HG03135 (cell line): ENCODE results near the gene RASGRF2.
"Not testable (repeated sequence)": the region's sequence is repeated elsewhere in the genome, so short reads cannot be mapped to it uniquely, and the experiment has no call there.

ENCODE experiments used
- ATAC-seq: cut with Tn5 transposase; IDR thresholded peaks from one replicate; pipeline ENCODE4 v1.9.1; 2021; ENCODE audit warnings: mild to moderate bottlenecking, moderate library complexity; ENCODE audit not compliant: unreplicated experiment

Gene RASGRF2

DNA sequence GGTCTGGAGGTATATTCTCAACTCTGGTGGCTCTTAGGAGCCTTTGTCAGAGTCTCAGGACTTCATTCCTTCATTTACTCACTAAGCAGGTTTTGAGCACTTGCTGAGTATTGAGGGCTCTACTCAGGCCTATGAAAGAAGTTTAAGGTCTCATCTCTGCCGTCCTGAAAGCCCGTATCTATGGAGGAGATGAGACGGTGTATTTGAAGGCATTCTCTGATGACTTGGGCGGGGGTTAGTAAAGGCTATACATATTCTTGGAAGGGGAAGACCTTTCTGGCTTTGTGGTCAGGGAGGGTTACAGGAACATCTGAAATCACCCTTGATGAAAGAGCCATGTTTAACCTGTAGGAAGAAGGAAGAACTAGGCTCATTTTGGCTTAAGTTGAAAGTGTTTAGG, 21.9 kb downstream of the RASGRF2 start:
- ATAC-seq = no peak

DNA sequence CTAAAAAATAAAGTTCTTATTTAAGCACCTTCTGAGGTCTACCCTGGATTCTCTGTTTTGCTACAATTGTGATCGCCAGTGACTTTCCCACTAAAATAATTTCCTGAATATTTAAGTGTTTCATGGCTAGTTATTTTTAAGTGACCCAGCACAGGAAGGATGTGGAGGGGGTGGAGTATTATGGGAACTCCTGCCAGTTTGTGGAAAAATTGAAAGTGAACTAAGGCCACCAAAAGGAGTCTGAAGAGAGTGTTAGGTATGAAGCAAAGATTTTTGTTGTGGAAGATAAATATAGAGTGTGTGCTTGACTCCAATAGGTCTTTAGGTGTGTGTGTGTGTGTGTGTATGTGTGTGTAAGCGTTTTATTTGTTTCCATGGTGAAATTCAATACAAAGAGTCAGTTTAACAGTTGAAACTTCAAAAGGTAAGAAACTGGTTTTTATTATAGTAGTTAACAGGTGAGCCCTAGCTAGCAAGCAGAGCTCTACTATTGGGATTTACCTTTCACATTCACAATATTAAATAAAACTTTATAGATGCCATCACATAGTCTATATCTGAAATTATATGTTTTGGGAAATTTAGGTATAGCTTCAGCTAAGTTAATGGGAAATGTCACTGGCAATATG, 25.6 kb downstream of the RASGRF2 start:
- ATAC-seq = no peak

DNA sequence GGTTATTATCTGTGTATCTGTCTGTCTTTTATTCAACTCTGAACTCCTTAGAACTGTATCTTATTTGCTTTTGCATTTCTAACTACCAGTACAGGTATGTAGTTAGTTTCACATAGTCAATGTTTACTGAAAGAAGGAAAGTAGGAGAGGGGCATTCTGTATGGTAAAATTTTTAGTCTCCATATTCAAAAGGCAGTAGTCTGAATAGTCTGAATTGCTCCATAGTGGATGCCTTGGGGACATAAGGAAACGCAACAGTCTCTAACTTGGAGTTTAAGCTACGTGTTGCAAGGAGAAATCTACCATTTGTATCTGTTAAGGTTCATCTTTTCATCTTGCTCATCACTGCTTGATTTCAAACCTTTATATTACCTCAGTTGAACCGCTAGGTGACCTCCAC, 26.2 kb downstream of the RASGRF2 start:
- ATAC-seq = no peak

DNA sequence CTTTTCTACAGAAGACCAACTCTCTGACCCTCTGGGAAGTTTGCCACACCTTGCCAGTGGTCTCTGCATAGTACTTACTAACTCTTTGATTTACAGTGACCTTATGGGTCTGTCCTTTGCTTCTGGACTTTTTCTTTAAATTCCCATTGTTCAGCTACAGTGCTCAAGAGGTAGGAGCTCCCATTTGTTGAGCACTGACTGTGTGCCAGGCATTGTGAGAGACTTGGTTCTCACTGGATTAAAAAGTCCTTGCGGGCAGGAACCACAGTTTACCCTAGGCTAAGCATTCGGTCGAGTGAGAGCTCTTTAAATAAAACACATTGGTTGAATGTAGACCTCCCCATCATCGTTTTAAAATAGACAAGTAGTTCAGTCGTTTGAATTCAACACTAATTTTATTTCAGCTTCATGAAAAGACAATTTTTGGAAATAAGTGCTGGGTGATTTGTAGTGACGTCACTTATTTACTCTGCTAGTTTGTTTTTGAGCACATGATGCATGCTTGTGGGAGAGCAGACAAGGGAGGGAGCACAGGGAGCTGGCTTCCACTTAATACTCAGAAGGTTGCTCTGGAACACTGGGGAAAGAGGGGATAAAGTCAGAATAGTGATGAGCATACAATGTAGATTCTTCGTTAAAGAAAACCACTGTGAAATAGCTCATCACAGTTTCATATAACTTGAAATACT, 27.1 kb downstream of the RASGRF2 start:
- ATAC-seq = no peak

DNA sequence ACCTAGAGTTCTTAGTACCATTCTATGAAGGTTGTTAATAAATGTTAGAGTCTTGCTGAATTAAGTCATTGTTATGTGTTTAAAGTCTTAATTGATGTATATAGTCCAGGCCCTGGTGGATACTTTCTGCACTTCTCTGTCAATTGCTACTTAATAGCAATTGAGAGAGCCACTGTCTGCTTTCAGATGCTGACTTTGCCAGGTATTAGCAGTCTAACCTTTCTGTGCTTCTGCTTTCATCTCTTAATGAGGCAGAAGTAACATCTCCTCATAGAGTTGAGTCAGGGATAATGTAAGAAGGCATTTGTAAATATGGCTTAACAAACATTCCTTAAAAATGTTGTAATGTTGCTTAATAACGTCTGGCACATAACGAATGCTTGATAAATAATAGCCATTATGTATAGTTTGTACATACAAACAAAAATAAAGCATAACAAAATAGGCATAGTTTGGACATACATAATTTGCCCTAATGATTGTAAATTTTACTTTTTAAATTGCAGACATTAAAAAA, 28.3 kb downstream of the RASGRF2 start:
- no peak for ATAC-seq

DNA sequence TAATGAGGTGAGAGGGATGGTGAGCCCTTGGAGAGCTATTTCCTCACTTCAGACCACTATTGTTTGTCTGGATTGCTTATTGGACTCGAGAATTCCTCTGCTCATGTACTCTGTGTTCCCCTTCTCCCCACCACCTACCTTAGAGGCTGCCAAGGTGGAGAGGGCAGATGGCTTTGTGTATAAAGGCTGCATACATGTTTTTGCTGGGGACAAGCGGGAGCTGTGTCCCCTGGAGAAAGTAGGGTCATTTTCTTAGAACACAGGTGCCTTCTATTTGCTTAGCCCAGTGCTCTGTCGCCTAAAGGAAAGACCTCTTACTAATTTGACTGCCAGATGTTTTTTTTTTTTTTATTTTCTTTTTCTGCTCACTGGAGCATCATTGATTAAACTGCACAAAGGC, 29.7 kb downstream of the RASGRF2 start:
- no peak for ATAC-seq

DNA sequence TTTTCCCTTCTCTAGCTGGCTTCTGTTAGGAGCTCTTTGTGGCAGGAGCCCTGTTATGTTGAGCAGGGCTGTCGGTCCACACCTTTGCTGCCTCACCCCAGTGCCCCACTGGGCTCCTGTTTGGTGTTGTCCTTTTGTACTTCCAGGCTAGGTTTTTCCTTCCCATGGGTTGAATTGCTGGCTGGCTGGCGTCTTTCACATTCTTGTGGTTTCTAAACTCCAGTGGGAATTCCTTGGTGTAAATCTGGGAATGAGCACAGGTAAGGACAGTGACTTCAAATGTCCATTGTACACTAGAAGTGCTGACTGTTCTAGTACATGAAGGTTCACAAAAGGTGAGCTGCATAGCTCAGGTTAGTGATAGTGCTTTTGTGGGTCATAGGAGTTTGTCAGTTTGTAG, 30.4 kb downstream of the RASGRF2 start:
- ATAC-seq = no peak

DNA sequence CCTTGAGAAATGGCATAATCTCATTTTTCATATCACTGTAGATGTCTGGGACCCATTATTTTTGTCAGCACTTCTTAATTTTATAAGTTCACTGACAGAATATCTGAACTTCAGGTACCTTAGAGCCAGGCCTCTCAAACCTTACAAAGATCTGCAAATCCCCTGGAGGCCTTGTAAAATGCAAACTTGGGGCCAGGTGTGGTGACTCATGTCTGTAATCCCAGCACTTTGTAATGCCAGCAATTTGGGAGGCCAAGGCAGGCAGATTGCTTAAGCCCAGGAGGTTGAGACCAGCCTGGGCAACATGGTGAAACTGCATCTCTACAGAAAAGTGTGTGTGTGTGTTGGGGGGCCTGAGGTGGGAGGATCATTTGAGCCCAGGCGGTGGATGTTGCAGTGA, 30.8 kb downstream of the RASGRF2 start:
- no peak for ATAC-seq

DNA sequence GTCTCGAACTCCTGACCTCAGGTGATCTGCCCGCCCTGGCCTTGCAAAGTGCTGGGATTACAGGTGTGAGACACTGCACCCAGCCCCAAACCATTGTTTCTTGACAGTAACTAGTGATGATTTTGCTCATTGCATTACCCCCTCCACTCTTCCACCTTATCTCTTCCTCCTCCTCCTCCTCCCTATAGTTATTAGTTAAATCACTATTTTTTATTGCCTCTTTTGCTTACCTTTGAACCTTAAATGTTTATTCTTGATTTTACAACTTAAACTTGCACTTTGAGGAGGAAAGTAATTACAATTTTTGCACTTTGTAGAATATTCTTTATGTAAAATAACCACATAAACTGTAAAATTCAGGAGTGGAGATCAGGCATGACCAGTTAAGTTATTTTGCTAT, 35.7 kb downstream of the RASGRF2 start:
- no peak for ATAC-seq

DNA sequence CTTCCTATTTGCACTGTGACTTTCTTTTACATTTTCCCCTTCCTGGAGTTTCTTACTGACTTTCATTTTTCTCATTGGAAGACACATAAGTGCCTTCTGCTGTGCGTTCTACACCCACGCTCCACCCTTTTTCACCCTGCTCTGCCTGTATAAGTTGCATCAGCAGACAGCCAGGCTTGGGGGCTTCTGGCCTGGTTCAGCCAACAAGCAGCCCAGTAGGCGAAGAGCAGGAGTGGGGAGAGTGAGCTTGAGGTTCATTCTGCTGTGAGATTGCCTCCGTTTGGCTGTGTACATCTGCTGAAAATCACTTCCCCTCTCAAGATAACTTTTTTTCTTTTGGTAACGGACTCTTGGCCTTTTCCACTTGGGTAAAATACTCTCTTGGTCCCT, 38.4 kb downstream of the RASGRF2 start:
- no peak for ATAC-seq

DNA sequence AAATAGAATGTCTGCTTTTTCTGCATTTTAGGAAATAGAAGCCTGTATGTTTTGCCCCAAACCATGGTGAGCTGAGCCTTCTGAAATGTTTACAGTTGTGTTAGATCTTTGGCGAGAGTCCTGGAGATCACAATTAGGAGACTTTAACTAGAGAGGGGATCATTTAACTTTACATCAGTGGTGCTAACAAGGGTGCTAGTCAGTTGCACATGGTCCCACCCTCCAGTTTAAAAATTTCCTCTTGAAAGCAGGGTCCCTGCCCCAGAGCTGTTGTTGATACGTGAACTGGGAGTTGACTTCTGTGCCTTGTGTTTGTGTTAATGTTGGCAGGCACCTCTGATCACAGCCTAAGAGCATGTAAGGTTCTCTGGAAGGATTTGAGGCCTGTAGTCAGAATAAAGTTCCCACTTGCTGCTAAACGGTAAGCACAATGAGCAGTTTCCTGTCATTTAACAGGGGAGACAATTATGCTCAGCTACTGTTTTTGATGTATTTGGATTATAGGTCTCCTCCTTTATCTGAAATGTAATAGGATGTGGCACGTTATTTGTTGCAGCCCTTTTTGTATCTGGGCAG, 43.7 kb downstream of the RASGRF2 start:
- no peak for ATAC-seq

DNA sequence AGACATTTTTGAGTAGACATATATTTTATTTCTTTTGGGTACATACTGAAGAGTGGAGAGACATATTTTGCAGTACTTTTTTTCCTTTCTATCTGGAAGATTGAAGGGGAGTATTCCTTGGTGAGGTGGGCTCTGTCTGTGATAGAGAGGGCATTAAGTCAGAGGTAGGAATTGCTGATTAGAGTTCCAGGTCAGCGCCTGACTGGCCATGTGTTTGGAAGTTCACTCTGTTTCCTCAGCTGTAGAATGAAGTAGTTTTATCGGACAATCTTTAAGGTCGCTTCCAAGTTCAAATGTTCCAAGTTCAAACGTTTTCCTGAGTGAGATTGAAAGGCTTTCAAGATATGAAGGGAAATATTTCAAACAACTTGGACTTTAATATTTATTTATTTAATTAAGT, 45.5 kb downstream of the RASGRF2 start:
- no peak for ATAC-seq

DNA sequence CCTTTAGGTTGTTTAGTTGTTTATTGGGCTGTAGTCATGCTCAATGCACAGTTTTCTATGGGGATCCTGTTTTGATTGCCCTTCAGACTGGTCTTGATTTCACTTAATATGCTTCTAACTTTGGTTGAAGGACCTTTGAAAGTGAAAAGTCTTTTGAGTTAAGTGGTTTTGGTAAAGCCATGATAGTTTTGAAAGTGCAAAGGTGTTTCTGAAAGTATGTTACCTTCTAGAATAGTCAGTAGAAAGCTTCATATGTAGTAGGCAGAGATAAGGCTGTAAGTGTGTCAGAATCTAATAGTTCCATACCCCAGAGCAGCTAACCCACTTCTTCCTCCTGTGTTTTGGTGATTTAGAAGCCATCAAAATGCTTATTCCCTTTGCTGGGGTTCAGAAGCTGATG, 46.1 kb downstream of the RASGRF2 start:
- no peak for ATAC-seq

DNA sequence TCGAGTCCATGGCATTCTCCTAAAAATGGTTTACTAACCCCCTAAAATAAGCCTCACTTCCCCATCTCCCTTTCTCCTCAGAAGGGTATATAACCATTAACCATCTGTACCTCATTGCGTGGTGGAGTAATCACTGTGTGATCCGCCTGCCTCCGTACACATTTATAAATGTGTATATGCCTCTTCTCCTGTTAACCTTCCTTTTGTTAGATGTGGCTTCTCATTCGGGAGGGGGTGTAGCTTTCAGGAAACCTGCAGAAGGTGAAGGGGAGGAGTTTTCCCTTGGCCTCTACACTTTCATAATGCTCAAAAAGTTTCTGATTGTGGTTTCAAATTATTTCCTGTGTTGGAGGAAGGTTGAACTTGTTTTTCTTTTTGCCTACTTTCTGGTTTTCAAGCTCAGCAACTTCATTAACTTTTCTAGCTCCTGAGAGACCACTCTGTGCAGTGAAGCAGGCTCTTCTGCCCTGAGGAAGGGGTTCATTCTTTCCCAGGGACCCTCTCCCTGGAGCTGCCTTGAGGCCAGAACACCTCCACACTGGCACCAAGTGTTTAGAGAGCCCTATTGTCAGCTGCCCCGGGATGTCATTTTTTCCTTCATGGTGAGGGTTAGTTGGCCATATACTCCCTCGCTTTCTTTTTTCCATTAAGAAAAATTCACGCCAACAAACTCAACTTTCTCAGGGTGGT, 46.9 kb downstream of the RASGRF2 start:
- no peak for ATAC-seq

DNA sequence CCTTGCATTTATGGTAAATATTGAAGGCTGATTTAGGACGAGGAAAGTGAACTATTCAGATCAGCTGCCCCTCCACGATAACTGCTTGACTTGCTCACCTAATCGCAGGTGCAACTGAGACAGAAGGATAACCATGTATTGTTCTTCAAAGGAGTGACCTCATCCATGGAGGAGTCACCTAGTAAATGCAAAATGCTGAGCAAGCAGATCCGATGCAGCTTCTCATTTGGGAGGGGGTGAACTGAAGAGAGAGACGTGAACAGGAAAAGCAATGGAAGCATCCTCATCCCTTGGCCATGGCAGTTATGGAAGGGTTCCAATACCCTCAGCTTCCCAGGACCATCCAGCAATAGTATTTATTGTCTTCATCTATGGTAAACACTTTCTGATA, 47.5 kb downstream of the RASGRF2 start:
- no peak for ATAC-seq

DNA sequence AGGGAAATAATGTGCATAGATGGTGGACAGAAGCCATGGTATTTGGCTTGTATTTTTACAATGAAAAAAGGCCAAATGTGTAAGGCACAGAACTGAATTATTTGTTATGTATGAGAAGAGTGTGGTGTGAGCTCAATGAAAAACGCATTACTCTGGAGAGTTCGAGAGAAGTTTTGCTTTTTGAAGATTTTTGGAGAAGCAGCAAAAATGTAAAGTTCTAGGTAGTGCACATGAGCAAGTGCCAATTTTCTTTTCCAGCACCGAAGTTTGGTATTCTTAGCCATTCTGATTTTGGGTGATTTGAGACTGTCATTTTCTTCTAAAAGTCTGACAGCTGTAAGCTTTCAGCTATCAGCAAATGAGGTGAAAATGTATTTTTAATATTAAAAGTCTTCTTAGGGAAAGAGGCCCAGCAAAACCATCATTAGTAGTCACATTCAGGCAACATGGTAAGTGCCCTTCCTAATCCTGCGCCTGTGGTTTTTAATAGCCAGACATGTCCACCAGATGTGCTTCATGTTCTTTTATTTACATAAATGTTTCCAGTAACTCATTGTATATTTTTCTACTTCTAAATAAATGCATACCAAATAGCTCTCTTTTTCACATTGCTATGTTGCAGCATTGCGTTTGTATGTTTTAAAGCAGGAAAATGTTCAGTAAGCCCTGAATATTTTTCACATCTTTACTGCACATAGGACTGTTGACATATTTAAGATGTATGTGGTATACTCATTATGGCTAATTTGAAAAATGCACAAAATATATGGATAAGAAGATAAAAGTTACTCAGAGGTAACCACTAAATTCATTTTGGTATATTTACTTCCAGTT, 50.4 kb downstream of the RASGRF2 start:
- no peak for ATAC-seq

DNA sequence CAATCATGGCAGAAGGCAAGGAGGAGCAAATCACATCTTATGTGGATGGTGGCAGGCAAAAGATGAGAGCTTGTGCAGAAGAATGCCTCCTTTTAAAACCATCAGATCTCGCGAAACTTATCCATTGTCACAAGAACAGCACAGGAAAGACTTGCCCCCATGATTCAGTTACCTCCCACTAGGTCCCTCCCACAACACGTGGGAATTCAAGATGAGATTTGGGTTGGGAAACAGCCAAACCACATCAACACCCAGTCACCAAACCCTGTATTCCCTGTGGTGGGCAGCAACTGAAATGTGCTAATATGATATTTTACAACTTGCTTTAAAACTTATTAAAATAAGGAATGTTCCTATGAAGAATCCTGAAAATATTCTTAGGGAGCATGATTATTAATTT, 54.2 kb downstream of the RASGRF2 start:
- ATAC-seq = no peak

DNA sequence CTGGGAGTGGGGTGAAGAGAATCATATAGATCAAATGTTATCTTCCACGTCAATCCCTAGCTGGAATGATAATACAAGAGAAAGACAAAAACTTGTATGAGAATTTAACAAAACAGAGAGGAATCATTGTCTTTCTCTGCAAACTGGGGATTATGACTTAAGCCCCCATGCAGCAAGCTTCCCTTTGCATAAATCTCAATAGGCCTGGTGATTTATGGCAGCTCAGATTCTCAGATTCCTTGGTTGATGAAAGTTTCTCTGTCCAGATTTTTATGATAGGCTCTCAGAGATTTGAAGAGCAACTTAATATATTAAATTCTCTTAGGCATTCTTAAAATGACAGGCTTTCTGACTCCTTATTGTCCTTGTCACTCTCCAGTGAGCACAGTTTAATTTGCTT, 56.0 kb downstream of the RASGRF2 start:
- no peak for ATAC-seq

DNA sequence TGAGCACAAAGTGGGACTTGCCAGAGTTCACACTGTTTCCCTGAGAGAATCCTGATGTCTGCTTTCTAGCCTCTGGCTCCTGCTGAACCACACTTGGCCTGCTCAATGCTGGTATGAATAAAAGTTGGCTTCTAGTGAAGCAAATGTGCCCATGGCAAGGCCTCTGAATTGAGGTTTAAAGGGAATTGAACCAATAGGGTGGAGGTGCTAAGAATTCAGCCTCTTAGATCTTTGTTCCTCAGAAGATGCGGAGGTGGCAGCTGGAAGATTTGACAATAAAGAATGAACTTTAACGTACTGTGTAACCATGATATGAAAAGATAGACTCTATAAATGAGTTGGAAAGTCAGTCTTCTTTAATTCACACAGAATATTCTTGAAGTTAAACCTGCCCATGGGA, 57.2 kb downstream of the RASGRF2 start:
- no peak for ATAC-seq

DNA sequence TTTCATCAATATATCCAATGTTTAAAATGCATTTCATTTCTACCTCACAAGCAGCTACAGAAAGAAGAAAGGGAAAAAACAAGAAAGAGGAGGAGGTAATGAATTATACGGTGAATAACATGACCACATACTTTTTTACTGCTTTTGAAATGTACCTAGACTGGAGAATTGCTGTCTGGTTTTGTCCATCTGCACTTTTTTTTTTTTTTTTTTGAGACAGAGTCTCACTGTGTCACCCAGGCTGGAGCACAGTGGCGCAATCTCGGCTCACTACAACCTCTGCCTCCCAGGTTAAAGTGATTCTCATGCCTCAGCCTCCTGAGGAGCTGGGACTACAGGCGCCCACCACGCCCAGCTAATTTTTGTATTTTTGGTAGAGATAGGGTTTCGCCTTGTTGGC, 58.4 kb downstream of the RASGRF2 start:
- ATAC-seq = not testable (repeated sequence)

DNA sequence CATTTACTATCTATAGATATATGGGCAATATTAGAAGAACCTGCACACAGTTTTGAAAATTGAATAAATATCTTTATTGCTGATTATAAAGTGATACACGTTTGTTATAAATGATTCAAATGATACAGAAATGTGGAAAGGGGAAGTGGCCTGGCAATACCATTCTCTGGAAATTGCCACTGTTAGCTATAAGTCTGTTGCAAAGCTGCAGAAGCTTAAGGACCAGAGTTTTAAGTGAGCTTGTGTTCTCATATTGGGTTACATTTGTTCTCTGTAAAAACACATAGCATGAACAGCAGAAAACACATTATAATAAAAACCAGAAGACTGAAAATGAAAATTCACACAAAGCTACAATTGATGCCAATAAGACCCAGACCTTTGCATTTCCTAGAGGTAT, 59.6 kb downstream of the RASGRF2 start:
- ATAC-seq = no peak
